ENCODE results near the gene ITGB8.
A peak's percentile ranks its signal among the peaks of the same experiment; 100 is the strongest.

Gene ITGB8

DNA sequence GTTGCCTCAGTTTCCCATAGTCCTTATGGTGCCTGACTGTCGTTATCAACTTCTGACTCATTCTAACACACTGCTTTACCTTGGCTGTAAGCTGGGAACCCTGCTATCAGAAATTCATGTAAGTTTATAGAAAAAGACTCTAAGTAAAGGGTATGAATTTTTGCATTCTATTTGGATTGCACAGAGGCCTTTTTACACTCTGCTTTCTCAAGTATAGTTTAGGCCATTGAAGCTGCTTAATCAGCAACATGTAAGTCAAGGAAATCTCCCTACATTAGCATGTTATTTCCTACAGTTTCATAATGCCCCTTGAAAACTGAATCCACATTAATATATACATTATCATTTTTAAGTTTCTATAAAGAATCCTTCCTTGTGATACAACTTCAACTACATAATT lies 17.1 kb upstream of the ITGB8 start:
- no peak for DNase-seq (ENCODE audit: low read depth in 1 of 2, low spot score in 1 of 2)
- in situ Hi-C loops (cut with HindIII; ENCODE audit: low pct_unique_long_range_greater_than_20kb, low sequenced_read_pairs): no loop called here
- TF ChIP-seq JUND (IDR thresholded peaks at IDR 0.05; ENCODE audit: low read depth): no peak

DNA sequence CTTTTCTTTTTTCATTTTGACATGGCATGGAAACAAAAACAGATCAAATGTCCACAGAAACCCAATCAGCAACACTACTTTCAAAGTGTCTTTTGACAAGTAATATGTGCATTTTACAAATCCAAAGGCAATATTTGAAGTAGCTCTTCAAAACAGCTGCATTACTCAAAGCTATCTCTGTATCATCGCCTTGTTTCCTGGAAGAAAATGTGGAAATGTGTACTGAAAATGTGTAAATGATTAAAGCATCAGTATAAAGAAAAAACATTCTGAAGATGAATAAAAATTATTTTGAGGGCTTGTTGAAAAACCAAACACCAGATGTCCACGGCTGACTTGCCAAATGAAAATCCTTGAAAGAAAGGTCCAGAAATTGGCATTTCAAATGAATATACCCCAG lies 16.5 kb upstream of the ITGB8 start:
- DNase-seq (ENCODE audit: low read depth in 1 of 2, low spot score in 1 of 2): no peak
- no peak for TF ChIP-seq JUND (IDR thresholded peaks at IDR 0.05; ENCODE audit: low read depth)
- in situ Hi-C loops (cut with HindIII; ENCODE audit: low pct_unique_long_range_greater_than_20kb, low sequenced_read_pairs): no loop called here

DNA sequence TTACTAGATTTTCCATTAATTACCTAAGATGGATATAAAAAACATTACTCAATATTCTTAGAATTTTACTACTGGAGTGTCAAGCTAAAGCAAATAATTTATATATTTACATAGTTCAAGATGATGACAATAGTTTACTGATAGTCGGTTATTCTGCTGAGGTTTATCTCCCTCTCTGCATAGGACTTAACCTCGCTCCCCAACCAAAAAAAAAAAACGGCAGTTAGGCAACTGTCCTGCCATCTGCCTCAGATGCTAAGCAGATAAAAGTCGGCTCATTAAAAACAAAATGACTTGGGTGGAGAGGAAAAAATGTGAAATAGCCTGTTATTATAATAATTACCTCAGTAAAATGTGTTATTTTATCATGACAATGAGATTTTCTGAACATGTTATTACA lies 14.0 kb upstream of the ITGB8 start:
- TF ChIP-seq JUND (IDR thresholded peaks at IDR 0.05; ENCODE audit: low read depth): no peak
- no peak for DNase-seq (ENCODE audit: low read depth in 1 of 2, low spot score in 1 of 2)
- in situ Hi-C loops (cut with HindIII; ENCODE audit: low pct_unique_long_range_greater_than_20kb, low sequenced_read_pairs): no loop called here

DNA sequence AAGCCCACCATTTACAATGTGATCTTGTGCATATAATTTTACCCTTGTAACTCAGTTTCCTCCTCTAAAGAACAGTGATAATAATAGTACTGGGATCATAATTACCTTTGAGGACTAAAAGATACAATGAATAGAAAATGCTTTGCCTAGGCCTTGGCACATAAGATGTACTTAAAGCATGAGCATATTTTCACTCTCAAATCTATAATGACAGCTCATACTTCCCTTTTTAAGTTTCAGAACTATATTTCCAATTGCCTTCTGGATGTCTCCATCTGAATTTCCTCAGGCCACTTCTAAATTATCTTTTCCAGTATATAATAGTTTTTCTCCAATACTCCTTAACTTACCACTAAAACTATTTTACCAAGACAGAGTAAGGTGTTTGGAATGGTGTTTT lies 13.3 kb upstream of the ITGB8 start:
- no peak for TF ChIP-seq JUND (IDR thresholded peaks at IDR 0.05; ENCODE audit: low read depth)
- in situ Hi-C loops (cut with HindIII; ENCODE audit: low pct_unique_long_range_greater_than_20kb, low sequenced_read_pairs): no loop called here
- DNase-seq (ENCODE audit: low read depth in 1 of 2, low spot score in 1 of 2): no peak

DNA sequence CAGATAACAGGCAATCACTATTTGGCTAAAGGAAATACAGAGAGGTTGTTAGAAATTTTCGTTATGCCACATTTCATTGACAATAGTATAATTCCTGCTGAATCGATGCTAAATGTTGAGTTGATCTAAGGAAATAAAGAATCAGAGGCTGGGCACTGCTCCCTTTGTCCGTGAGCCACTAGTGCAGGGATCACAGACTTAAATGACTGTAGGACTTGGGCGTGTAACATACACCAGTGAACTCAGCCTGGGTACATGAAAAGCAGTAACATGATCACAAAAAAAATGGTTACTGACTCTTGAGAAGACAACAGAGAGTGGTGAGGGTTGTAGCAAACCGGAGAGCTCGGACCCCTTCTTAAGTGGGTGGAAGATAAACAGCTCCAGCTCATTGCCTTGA lies 11.8 kb upstream of the ITGB8 start:
- in situ Hi-C loops (cut with HindIII; ENCODE audit: low pct_unique_long_range_greater_than_20kb, low sequenced_read_pairs): no loop called here
- DNase-seq (ENCODE audit: low read depth in 1 of 2, low spot score in 1 of 2): no peak
- TF ChIP-seq JUND (IDR thresholded peaks at IDR 0.05; ENCODE audit: low read depth): no peak

DNA sequence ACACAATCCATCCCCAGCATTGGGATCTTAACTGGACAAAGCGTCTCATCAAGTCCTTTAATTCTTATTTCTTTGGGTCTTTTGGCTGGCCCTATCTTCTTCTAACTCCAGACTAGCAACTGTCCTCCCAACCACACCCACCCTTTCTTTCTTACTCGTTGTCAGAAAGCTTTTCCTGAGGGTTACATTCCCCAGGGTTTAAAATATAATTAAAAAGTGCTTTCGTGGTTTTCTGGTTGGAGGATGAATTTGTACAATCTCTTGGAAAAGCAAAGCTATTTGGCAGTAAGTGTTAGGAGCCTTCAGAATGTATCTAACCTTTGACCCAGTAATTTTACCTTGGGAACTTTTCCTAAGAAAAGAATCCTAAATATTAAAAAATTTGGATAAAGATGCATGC lies 10.4 kb upstream of the ITGB8 start:
- no peak for TF ChIP-seq JUND (IDR thresholded peaks at IDR 0.05; ENCODE audit: low read depth)
- no peak for DNase-seq (ENCODE audit: low read depth in 1 of 2, low spot score in 1 of 2)
- in situ Hi-C loops (cut with HindIII; ENCODE audit: low pct_unique_long_range_greater_than_20kb, low sequenced_read_pairs): no loop called here

DNA sequence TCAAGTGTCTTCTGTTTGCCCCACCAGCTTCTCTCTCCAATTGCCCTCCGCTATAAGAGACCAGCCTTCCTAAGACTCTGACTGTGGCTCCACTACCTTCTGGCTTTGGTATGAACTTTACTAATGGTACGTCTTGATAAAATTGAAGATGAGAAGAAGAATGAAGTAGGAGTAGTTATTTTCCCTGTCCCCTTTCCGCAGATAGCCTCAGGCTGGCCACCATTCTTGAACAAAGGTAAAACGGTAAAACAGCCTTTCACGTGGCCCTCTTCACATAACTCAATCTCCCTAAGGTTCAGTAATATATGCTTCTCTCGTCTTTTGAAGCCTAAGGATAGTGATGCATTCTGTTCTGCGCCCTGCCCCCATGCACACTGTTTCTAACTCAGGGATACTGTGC lies 9.9 kb upstream of the ITGB8 start:
- in situ Hi-C loops (cut with HindIII; ENCODE audit: low pct_unique_long_range_greater_than_20kb, low sequenced_read_pairs): no loop called here
- DNase-seq (ENCODE audit: low read depth in 1 of 2, low spot score in 1 of 2): no peak
- TF ChIP-seq JUND (IDR thresholded peaks at IDR 0.05; ENCODE audit: low read depth): no peak

DNA sequence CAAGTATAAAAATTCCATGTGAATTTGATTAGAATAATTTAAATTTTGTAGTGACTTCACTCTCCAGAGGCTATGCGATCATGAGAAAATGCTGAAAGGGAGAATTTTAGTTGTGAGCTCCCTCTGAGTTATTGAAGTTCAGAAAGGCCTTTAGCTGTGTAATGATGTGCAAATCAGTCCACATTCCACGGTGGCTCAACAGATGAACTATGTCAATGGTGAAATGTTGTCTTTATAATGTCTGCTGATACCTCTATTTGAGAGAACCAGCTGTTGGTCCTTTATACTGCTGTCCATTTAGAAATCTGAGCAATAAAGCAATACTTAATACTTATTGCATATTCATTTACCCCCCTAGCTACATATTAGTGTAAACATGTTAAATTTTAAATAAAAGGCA lies 7.1 kb upstream of the ITGB8 start:
- no peak for TF ChIP-seq JUND (IDR thresholded peaks at IDR 0.05; ENCODE audit: low read depth)

DNA sequence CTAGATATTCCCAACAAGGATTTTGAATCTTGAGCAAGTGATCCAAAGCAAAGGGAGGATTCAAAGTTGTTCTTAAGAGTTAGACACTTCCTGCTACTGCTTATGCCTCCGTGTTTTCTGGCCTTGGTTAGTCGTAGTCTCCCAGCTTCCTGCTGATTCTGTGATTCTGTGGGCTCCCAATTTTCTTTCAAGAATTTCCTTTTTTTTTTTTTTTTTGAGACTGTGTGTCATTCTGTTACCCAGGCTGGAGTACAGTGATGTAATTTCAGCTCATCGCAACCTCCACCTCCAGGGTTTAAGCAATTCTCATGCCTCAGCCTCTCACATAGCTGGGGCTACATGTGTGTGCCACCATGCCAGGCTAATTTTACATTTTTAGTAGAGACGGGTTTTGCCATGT lies 4.4 kb upstream of the ITGB8 start:
- no peak for DNase-seq (ENCODE audit: low read depth in 1 of 2, low spot score in 1 of 2)
- in situ Hi-C loops (cut with HindIII; ENCODE audit: low pct_unique_long_range_greater_than_20kb, low sequenced_read_pairs): no loop called here
- no peak for TF ChIP-seq JUND (IDR thresholded peaks at IDR 0.05; ENCODE audit: low read depth)

More for the DNA sequence above, 7.1 kb upstream of the ITGB8 start:
- in situ Hi-C loops (cut with HindIII; ENCODE audit: low pct_unique_long_range_greater_than_20kb, low sequenced_read_pairs): no loop called here
- no peak for DNase-seq (ENCODE audit: low read depth in 1 of 2, low spot score in 1 of 2)

DNA sequence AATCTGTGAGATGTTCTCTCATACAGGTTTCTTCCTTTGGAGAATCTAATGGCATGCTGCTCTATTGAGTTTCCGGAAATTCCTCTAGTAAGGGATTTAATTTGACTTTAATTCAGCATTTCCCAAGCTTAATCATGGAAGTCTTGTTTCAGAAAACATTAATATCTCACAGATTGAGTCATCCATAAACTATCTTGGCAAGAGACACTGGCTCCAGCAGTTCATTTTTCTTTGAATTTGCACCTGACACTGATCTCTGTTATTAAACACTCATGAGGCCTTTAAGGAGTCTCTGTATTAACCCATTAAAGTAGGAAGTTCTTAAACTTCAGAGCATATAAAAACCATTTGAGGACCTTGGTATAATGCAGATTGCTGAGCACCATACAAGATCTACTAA lies 3.6 kb upstream of the ITGB8 start:
- in situ Hi-C loops (cut with HindIII; ENCODE audit: low pct_unique_long_range_greater_than_20kb, low sequenced_read_pairs): no loop called here
- TF ChIP-seq JUND (IDR thresholded peaks at IDR 0.05; ENCODE audit: low read depth): no peak
- DNase-seq (ENCODE audit: low read depth in 1 of 2, low spot score in 1 of 2): no peak

DNA sequence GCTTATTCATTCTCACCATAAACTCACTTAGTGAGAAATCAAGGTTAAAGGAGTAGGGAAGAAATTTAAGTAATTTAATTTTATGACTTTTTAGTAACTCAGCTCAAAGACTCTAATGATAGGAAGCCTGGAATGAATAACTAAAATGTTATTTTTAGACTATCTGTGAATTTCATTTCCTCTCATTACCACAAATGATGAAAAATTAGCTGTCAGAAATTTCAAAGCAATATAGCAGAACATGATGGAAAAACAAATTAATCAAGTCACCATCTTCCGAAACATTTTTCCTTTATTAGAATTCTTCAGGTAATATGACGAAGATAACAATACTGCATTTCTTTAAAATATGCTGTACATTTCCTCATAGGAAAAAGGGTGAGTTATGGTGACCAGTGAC lies 2.7 kb upstream of the ITGB8 start:
- no peak for DNase-seq (ENCODE audit: low read depth in 1 of 2, low spot score in 1 of 2)
- in situ Hi-C loops (cut with HindIII; ENCODE audit: low pct_unique_long_range_greater_than_20kb, low sequenced_read_pairs): no loop called here
- no peak for TF ChIP-seq JUND (IDR thresholded peaks at IDR 0.05; ENCODE audit: low read depth)

DNA sequence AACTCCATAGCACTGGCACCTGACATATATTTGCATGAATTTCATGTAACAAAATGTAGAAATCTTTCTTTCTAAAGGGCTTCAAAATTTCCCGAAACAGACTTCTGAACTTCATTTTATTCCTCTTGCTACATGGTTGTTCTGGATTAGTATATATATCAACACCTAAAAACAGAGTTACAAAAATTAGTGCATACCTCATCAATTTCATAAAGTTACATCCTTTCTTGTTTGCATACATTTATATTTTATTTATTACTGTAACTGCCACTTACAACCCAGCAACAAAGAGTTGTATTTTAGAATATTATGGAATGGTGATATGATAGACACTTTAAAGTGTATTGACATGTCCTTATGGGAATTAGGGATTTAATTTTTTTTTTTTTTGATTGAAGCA lies 2.0 kb upstream of the ITGB8 start:
- no peak for TF ChIP-seq JUND (IDR thresholded peaks at IDR 0.05; ENCODE audit: low read depth)
- in situ Hi-C loops (cut with HindIII; ENCODE audit: low pct_unique_long_range_greater_than_20kb, low sequenced_read_pairs): no loop called here

DNA sequence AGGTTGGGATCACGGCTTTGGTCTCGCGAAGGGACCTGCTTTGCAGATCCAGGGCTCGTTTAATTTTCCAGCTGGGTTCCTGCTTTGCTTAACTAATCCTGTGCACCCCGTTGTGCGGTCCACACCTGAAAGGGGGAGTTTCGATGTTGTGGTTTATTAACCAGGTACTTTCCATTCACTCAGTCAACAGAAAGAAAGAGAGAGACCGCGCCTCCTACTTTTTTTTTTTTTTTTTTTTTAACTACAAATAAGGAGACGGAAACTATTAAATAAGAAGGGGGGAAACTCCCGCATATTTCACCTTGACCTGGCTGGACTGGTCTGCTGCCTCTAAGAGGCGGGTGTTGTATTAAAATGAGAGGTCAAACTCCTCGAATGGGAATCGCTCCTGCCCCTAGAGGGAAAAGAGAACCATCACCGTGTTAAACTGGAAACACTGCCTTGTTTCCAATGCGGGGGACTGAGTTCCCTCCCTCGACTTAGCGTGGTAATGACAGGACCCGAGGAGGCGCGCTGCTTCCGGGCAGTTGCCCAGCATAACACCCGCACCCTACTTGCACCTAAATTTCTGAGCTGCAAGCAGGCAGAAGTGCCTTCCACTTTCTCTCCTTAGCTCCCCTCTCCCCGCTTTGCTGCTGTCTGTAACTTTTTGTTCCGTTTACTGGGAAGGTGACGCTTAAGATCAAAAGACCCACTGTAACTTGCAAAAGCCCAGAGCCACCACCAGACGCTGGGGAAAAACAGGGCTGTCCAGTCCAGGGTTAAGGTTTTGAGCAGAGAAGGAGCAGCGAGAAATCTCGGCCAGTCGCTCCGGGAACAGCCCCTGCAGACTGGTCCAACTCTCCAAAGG lies 1.1 kb upstream of the ITGB8 start:
- no peak for TF ChIP-seq JUND (IDR thresholded peaks at IDR 0.05; ENCODE audit: low read depth)
- in situ Hi-C loops (cut with HindIII; ENCODE audit: low pct_unique_long_range_greater_than_20kb, low sequenced_read_pairs): no loop called here
- DNase-seq (ENCODE audit: low read depth in 1 of 2, low spot score in 1 of 2): peak; percentile 74 to 95

More for the DNA sequence above, 2.0 kb upstream of the ITGB8 start:
- DNase-seq (ENCODE audit: low read depth in 1 of 2, low spot score in 1 of 2): no peak

All from T47D (cell line).